Measurements from ENCODE around the gene TEAD4.
A peak's percentile ranks its signal among the peaks of the same experiment; 100 is the strongest.

DNA sequence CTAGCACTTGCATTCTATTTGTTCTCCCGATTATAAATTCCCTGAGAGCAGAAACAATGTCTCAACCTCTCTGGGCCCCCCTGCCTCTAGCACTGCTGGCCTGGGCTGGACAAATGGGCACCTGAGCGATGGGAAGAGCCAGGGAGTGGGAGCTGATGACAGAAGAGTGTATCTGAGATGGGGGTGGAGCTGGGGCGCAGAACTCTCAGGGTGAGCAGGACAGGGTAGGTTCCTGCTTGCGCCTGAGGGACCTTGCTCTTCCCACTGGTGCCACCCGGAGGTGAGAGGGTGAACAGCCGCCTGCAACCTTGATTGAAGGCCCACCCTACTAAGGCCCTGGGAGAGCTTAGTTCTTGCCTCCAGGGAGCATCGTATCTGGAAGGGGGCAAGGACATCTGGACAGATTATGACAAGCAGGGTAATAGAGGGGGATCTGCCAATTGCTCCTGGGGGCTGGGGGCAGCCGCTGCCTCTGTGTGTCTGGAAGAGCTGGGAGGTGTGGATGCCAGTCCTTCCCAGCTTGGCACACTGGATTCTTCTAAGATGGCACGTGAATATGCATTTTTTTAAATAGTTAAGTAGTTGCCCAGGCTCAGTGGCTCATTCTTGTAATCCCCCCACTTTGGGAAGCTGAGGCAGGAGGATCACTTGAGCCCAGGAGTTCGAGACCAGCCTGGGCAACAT, 75.0 kb downstream of the TEAD4 start:
- TF ChIP-seq, protein P1, sequence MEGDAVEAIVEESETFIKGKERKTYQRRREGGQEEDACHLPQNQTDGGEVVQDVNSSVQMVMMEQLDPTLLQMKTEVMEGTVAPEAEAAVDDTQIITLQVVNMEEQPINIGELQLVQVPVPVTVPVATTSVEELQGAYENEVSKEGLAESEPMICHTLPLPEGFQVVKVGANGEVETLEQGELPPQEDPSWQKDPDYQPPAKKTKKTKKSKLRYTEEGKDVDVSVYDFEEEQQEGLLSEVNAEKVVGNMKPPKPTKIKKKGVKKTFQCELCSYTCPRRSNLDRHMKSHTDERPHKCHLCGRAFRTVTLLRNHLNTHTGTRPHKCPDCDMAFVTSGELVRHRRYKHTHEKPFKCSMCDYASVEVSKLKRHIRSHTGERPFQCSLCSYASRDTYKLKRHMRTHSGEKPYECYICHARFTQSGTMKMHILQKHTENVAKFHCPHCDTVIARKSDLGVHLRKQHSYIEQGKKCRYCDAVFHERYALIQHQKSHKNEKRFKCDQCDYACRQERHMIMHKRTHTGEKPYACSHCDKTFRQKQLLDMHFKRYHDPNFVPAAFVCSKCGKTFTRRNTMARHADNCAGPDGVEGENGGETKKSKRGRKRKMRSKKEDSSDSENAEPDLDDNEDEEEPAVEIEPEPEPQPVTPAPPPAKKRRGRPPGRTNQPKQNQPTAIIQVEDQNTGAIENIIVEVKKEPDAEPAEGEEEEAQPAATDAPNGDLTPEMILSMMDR (IDR thresholded peaks at IDR 0.05), result peak; percentile 44 to 80 (median 71)
- TF ChIP-seq POLR2A (IDR thresholded peaks at IDR 0.05), result no peak
